ENCODE results near the gene STK32C.
"Not testable (repeated sequence)": the region's sequence is repeated elsewhere in the genome, so short reads cannot be mapped to it uniquely, and the experiment has no call there.

STK32C gene

GRCh38 chr10:132337854-132338253 lies 30.1 kb upstream of the STK32C start:
- DNase-seq (ENCODE audit: low spot score), result not testable (repeated sequence)

DNA sequence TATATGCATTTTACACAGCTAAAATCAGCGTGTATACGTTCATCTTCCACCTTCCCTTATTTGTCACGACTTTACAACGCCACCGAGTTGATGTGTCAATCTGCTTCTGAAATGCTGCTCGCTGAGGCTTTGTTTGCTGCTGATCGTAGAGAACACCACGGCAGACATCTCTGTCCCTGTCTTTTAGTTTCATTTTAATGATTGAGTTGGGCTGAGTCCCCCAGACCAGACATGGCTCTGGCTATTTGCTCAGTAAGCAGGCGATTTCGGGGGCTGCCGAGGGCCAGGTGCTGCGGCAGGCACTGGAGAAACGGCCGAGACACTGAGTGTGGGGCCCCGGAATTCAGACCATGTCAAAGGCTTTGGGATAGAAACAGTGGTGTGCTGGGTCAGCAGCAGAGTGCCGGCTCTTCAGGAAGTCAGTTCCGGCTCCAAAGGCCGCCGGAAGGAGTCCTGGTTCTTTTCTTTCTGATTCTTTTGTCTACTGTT lies 29.2 kb upstream of the STK32C start:
- DNase-seq (ENCODE audit: low spot score), result no peak

DNA sequence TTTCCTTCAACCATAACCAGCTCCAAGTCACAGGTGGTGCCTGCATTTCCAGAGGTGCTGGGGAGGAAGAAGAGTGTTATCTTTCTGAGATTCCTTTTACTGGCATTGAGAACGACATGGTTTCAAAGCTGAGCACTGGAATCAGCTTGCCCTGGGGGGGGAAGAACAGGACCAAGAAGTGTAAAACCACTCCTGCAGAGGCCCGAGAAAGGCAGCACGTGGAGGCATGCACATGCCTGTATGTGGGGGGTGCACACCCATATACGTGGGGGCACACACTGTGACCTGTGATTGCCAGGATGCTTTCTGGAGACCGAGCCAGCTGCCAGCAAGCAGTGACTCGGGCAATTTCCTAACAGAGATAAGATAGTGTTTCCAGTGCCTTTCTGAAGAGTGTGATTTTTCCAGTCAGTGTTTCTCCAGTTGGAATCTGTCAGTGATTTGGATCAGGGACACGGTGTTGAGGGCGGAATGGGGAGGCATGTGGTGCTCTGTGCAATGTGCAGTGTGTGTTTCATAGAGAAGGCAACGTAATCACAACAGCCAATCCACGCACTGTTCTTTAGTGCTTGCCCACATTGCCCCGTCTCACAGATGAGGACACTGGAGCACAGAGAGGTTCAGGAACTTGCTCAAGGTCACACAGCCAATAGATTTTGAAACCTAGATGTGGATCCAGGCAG lies 28.5 kb upstream of the STK32C start:
- no peak for DNase-seq (ENCODE audit: low spot score)

GRCh38 chr10:132335189-132336063 lies 27.7 kb upstream of the STK32C start:
- DNase-seq (ENCODE audit: low spot score), result peak; percentile 42

DNA sequence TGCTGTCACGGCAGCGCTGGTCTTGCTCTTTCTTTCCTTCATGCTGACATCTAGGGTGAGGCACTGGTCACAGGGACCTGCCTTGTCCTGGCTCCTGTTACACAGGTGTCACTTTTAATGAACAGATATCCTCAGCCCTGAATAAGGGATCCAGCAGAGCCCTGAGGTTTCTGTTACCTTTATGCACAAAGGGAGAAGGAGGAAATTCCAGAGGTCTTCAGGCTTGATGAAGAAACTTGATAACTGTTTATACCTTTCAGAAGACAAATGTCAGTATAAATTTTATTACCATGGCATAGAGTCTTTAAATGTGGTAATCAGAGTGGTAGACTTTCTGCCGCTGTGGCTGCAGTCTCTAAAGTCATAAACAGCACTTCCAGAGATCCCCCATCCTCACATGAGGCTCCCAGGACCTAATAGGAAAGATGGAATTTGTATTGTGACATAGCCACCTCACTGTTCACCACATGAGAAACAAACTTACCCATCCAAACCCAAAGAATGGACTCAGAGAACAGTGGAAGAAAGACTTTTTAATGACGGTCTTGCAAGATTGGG lies 27.0 kb upstream of the STK32C start:
- DNase-seq (ENCODE audit: low spot score), result no peak

DNA sequence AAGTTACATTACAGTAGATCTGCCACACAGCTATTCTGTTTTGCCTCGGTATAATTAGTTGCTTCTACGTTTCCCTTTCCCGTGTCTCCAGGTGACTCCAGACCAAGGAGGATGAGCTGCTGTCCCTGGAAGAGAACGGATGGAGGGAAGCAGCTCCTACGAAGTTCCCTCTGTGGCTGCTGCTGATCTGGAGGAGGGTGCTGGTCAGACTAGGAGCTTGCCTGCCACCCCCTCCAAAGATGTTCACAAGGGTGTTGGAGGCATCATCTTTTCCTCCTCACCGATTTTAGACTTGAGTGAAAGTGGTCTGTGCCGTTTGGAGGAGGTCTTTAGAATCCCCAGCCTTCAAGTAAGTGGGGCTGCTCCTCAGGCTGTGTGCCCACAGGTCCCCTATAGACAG lies 25.6 kb upstream of the STK32C start:
- DNase-seq (ENCODE audit: low spot score), result no peak

DNA sequence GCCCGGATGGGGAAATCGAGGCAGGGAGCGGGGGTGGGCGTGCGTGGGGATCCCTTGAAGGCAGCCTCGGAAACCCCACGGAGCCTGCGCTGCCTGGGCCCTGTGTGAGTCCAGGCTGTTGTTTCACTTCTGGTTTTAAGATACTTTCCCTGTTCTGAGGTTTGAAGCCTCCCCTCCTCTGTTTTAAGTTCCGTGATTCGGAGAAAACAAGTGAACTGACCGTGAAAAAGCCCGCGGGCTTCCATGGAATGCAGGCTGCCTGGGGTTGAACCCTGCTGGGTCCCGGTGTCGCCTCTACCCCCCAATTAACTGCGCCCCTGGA lies 24.6 kb upstream of the STK32C start:
- DNase-seq (ENCODE audit: low spot score), result peak; percentile 86

- DNase-seq (ENCODE audit: low spot score), result peak; percentile 100
These were observed 24.1 kb upstream of the STK32C start, which contains the start of gene LRRC27 for GRCh38 chr10:132331601-132332432. TSS of gene LRRC27 (plus strand) at chr10:132332193. CDS start at chr10:132333525, 1,332 bp downstream.

DNA sequence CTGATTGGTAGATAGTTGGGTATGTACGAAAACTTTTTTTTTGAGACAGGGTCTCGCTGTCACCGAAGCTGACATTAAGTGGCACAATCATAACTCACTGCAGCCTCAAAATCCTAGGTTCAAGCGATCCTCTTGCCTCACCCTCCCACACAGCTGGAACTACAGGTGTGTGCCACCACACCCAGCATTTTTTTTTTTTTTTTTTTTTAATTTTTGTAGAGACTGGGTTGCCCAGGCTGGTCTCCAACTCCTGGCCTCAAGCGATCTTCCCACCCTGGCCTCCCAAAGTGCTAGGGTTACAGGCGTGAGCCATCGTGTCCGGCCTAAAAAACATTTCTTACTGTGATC lies 22.7 kb upstream of the STK32C start:
- DNase-seq (ENCODE audit: low spot score), result no peak

DNA sequence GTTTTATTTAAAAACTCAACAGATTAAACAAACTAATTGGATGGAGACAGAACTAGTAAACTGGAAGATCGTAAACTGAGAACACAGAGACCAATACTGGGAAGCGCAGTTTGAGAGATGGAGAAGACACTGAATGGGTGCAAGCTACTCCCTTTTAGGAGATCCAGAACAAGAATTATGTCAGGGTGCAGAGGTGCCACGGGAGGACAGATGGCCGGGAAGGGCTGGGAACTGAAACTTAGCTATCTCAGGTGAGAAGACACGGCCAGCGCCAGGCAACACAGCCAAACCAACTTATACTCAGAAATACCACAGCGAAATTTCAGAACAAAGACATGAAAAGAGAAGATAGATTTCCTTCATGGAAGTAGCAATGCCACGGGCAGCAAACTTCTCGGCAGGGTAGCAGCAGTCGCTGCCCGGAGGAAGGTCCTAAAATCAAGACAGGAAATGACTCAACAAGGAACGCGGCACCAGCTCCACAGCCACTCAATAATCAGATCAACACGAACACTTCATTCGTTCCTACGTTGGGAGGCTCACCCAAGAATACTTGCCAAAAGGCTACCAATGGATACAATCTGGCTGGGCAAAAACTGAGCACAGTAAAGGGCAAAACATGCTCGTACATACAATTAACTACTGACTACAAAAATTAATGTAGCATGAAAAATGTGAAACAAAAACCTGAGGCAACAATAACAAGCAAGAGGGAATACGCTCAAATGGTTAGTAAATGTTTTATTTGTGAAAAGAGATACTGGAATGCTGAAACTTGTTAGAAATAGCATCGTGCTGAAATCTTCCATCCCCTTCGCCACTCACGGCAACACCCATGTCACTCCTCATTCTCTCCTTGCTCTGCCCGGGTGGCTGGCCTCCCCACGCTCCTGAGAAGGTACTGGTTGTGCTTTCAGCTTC lies 22.1 kb upstream of the STK32C start:
- peak; percentile 16 for DNase-seq (ENCODE audit: low spot score)

GRCh38 chr10:132328738-132329137 lies 21.0 kb upstream of the STK32C start:
- no peak for DNase-seq (ENCODE audit: low spot score)

DNA sequence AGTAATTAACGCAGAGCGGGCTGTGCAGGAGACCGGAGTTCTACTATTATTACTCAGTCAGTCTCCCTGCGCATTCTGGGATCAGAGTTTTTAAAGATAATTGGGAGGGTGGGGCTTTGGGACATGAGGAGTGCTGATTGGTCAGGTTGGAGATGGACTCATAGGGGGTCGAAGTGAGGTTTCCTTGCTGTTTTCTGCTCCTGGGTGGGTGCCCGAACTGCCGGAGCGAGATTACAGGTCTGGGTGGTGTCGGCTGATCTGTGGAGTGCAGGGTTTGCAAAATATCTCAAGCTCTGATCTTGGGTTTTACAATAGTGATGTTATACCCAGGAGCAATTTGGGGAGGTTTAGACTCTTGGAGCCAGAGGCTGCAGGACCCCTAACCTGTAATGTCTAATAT lies 20.4 kb upstream of the STK32C start:
- no peak for DNase-seq (ENCODE audit: low spot score)

- no peak for DNase-seq (ENCODE audit: low spot score)
These were observed 19.2 kb upstream of the STK32C start for GRCh38 chr10:132326925-132327324.

DNA sequence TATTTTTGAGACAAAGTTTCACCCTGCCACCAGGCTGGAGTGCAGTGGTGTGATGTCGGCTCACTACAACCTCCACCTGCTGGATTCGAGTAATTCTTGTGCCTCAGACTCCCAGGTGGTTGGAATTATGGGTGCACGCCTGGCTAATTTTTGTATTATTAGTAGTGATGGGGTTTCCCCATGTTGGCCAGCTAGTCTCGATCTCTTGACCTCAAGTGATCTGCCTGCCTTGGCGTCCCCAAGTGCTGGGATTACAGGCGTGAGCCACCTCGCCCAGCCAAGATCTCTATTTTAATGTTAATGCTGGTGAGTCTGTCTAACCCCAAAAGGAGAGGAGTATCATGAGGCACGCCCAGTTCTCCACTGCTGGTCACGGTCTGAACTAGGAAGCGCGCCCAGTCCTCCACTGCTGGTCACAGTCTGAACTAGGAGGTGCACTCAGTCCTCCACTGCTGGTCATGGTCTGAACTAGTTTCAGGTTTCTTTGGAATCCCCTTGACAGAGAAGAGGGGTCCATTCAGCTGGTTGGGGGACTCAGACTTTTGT lies 18.7 kb upstream of the STK32C start:
- no peak for DNase-seq (ENCODE audit: low spot score)

DNA sequence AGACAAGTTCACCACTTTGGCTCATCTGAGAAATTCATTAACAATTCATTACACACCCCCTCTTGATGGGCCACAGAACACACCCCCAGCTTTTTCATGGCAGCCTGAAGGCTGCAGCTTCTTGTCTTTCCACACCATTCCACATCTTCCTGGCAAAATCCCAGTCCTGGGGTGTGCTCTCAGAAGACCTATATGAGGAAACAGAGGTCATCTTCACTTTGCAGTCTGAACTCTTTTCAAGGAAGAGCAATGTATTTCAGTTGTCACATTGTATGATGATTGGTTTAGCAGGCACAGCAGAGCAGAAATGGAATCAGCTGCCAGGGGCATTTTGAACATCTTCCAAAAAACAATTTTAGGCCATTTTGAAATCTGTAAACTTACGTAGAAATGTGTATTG lies 16.4 kb upstream of the STK32C start:
- DNase-seq (ENCODE audit: low spot score), result no peak

DNA sequence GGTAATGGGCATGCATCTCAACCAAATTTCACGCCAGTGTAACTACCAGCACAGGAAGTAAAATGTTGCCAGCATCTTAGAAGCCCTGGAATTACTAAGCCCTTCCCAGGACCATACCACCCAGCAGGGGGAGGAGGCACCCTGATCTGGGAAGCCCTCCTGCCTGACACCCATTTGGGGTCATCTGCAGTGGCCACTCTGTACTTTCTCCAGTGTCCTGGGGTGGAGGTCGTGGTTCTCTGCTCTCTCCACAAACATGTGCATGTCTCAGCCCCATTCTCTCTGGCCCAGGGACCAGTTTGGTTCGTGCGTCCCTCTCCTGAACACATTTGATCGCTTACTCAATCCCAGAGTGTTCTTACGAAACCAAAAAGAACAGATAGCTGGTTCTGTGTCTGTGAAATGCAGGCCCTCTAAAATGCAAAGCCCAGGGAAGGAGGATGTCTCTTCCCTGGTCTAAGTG lies 14.9 kb upstream of the STK32C start:
- DNase-seq (ENCODE audit: low spot score), result no peak

- DNase-seq (ENCODE audit: low spot score), result no peak
These were observed 14.0 kb upstream of the STK32C start for GRCh38 chr10:132321726-132322125.

- no peak for DNase-seq (ENCODE audit: low spot score)
These were observed 13.1 kb upstream of the STK32C start for GRCh38 chr10:132320654-132321469.

GRCh38 chr10:132319853-132320653 lies 12.3 kb upstream of the STK32C start:
- DNase-seq (ENCODE audit: low spot score), result no peak
